Activated T-cell treated with anti-CD3 and anti-CD28 coated beads for 24 hours (primary cell): Measurements from ENCODE around the gene LY6G6F.

Source experiments
- DNase-seq: peaks from one replicate; pipeline ENCODE4 v3.0.0-alpha.2; 2020; ENCODE audit warnings: low read depth

LY6G6F gene

GRCh38 chr6:31676904-31677303, 29.8 kb upstream of the LY6G6F start:
- no peak for DNase-seq

GRCh38 chr6:31677955-31678354, 28.7 kb upstream of the LY6G6F start:
- no peak for DNase-seq

- peak; percentile 55 for DNase-seq
Observed at GRCh38 chr6:31680226-31681134, 26.2 kb upstream of the LY6G6F start, which contains the start of gene LY6G5C. Gene LY6G5C (minus strand): TSS chr6:31681067. CDS start chr6:31680373, 694 bp downstream.

- DNase-seq = no peak
Observed at GRCh38 chr6:31681135-31681671, 25.5 kb upstream of the LY6G6F start.

GRCh38 chr6:31683591-31683990, 23.1 kb upstream of the LY6G6F start:
- DNase-seq = no peak

- DNase-seq = no peak
Observed at GRCh38 chr6:31686483-31686882, 20.2 kb upstream of the LY6G6F start.

- DNase-seq = no peak
Observed at GRCh38 chr6:31687321-31687720, 19.3 kb upstream of the LY6G6F start.

- no peak for DNase-seq
Observed at GRCh38 chr6:31687860-31688693, 18.6 kb upstream of the LY6G6F start.

GRCh38 chr6:31689249-31690110, 17.2 kb upstream of the LY6G6F start:
- DNase-seq = no peak

GRCh38 chr6:31690231-31691077, 16.2 kb upstream of the LY6G6F start:
- DNase-seq = no peak

GRCh38 chr6:31691078-31691463, 15.6 kb upstream of the LY6G6F start:
- no peak for DNase-seq

GRCh38 chr6:31691564-31692108, 15.0 kb upstream of the LY6G6F start:
- no peak for DNase-seq

GRCh38 chr6:31692353-31692752, 14.3 kb upstream of the LY6G6F start:
- DNase-seq = no peak

GRCh38 chr6:31692886-31693285, 13.8 kb upstream of the LY6G6F start:
- no peak for DNase-seq

- no peak for DNase-seq
Observed at GRCh38 chr6:31693535-31693934, 13.1 kb upstream of the LY6G6F start.

GRCh38 chr6:31697555-31697954, 9.1 kb upstream of the LY6G6F start:
- DNase-seq = no peak

- no peak for DNase-seq
Observed at GRCh38 chr6:31700740-31701401, 5.8 kb upstream of the LY6G6F start.

GRCh38 chr6:31701666-31702404, 4.8 kb upstream of the LY6G6F start:
- DNase-seq = no peak

GRCh38 chr6:31702405-31702818, 4.3 kb upstream of the LY6G6F start:
- DNase-seq = peak; percentile 18
